ENCODE data around the gene INF2.

GRCh38 chr14:104669697-104670096, 19.7 kb upstream of the INF2 start:
- TF ChIP-seq CTCF (IDR thresholded peaks at IDR 0.05; ENCODE audit: low read length) (no peak), EZH2 (optimal IDR thresholded peaks at IDR 0.05; ENCODE audit: low read depth, low read length) (no peak), EZH2phosphoT487 (IDR thresholded peaks at IDR 0.05; ENCODE audit: low read length) (no peak)

All from MM.1S (cell line).